Regular cardiac myocyte (primary cell): Measurements from ENCODE around the gene TMTC3. TPM values are rescaled to one million over a fixed set of nuclear protein-coding genes. Genes with fewer than 3 reads are reported as not detected.

Experiments used
- total RNA-seq: library from RNA; depleted of rRNA; stranded (reverse); fragments of >200 nt; gene quantifications from 2 replicates; pipeline ENCODE4 v1.2.3, GENCODE V29; 2014

The TMTC3 gene
- 61.7 and 71.6 TPM in 2 replicates for total RNA-seq

DNA sequence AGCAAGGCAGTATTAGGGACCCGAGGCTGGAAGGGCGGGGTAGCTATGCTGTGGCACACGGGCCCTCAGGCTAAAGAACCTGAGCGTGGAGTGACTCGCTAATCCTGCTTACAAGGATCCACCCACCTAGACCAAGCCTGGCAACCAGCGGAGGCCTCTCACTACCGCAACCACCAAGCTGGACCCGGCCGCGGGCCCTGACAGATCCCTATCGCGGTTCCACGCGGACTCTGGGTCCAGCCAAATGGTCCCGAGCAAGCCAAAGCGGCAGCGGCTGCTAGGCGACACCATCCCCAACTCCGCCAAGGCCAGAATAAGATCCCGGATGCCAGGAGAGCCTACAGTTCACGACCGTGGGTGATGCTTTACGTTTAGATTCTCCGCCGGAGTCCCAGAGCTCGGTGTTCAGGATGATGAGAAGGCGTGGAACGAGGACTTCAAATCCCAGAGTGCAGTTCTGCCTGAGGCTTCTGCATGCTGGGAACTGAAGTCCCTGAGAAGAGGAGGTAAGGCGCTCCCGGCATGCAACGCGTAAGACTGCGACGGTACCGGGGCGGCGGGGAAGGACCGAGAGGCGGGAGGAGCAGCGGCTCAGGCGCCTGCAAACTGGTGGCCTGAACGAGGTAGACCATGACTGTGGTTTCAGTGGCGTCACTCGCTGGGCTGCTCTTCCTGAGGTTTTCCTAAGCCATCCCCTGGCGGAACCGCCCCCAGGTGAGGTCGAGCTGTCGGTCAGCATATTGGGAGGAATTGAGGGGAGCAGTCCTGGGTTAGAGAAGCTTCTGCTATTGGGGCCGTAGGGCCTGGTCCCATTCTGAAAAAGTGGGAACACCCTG is at the start of gene TMTC3, which contains the start of gene CEP290:
Gene TMTC3, plus strand, starts transcription at position 534 of the 836 bp plus-strand sequence. CDS start 6,009 bp downstream, outside the sequence.
Gene CEP290, minus strand, starts transcription at position 315 of the 836 bp plus-strand sequence. CDS start 781 bp downstream, outside the sequence.

Other genes starting within 250 kb of the TMTC3 start
- gene C12orf50, start 112.9 kb upstream of the TMTC3 start, total RNA-seq, result not detected in 2 replicates
- 14.4 and 32.1 TPM in 2 replicates for gene CEP290, start 219 bp upstream of the TMTC3 start, total RNA-seq